ENCODE data around the gene NRG2. TPM values are rescaled to one million over a fixed set of nuclear protein-coding genes. Genes with fewer than 3 reads are reported as not detected.

NRG2 gene
- total RNA-seq, 1 experiment from 2014 or later = not detected

DNA sequence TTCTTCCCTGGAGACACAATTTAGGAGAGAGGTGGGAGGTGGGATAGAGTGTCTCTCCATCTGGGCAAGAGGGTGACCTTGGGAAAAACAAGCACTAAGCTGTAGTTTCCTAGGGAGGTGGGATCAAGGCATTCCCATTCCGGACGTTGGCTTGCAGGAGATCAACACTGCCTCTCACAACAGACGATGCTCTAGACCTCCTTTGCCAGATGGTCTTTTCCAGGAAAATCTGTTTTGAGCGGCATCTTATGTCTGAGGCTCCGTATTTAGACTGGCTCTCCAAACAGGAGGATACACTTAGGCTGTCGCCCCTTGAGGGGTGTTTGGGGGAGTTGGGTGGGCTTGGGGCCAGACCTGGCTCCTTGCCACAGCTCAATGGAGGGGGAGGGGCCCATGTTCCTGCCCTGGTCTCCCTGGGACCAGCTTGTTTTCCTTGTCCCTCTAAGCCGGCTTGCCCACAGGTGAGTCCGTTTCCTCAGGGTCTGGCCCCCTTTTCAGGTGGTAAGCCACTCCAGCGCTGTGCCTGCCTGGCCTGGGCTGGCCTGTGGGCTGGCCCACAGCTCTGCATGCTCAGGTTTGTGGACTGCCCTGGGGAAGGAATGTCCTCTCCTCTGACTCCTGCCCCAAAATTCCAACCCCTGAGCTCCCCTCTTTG lies 245.1 kb downstream of the NRG2 start:
- H3K27me3 ChIP-seq (replicated peaks; ENCODE audit: insufficient read depth, low read depth, low read length, poor library complexity) = peaks cover 78% of the 10 kb centered on the region
- no TSS peak for BruUV-seq (replicated peaks)
- CTCF ChIA-PET = interaction anchor here (1.3 kb wide), 1 partner anchor 11 kb away, joined by 3 read pairs; no protein-coding TSS in a partner anchor

DNA sequence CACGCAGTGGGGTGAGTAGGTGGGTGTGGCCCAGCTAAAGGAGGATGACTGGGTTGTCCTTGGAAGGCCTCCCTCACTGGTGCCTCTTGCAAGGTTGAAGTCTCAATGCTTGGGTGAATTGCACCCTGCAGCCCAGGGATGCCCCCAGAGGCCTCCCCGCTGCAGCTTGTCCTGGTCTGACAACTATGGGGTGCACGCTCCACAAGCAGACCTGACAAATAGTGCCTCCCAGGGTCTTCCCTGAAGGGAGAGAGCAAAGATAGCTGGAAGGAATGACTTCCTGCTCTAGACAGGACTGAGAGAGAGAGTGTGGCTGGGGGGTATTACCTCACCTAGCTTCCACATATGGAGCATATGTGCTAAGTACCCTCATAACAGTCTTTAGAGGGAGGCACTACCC lies 245.8 kb downstream of the NRG2 start:
- BruUV-seq (replicated peaks) = no TSS peak
- intact Hi-C loops (cut with micrococcal nuclease; ENCODE audit: unreplicated experiment) = no loop called here
- ChIA-PET CTCF (interaction anchor here (0.6 to 1.3 kb wide), 3 partner anchors 10 to 1698 kb away, joined by 3 to 9 read pairs (median 3); no protein-coding TSS in a partner anchor), POLR2A (ENCODE audit: low non-redundant PET) (no interaction called here)
- Histone ChIP-seq H3K27ac (ENCODE audit: low read depth, low read length, poor library complexity, severe bottlenecking) (no peak overlapping the region), H3K27me3 (replicated peaks; ENCODE audit: insufficient read depth, low read depth, low read length, poor library complexity) (peaks cover 73% of the 10 kb centered on the region), H3K36me3 (ENCODE audit: insufficient read depth, low read length, poor library complexity, severe bottlenecking) (no peaks in the 10 kb centered on the region), H3K9me3 (ENCODE audit: low read depth, low read length, poor library complexity, severe bottlenecking) (no peaks in the 10 kb centered on the region), H3K4me3 (ENCODE audit: low read depth, low read length, poor library complexity, severe bottlenecking) (no peak overlapping the region), H3K4me1 (ENCODE audit: insufficient read depth, low read length, poor library complexity, severe bottlenecking) (peaks cover 6% of the 10 kb centered on the region)
- DNase-seq (ENCODE audit: low spot score) = no peak
- TF ChIP-seq, protein P1, sequence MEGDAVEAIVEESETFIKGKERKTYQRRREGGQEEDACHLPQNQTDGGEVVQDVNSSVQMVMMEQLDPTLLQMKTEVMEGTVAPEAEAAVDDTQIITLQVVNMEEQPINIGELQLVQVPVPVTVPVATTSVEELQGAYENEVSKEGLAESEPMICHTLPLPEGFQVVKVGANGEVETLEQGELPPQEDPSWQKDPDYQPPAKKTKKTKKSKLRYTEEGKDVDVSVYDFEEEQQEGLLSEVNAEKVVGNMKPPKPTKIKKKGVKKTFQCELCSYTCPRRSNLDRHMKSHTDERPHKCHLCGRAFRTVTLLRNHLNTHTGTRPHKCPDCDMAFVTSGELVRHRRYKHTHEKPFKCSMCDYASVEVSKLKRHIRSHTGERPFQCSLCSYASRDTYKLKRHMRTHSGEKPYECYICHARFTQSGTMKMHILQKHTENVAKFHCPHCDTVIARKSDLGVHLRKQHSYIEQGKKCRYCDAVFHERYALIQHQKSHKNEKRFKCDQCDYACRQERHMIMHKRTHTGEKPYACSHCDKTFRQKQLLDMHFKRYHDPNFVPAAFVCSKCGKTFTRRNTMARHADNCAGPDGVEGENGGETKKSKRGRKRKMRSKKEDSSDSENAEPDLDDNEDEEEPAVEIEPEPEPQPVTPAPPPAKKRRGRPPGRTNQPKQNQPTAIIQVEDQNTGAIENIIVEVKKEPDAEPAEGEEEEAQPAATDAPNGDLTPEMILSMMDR (conservative IDR thresholded peaks at IDR 0.05; ENCODE audit: low read depth, low read length) = no peak
- TF ChIP-seq EZH2 (IDR thresholded peaks at IDR 0.05; ENCODE audit: borderline replicate concordance, low read depth, low read length, poor library complexity, severe bottlenecking) = no peak

More for the DNA sequence above, 245.1 kb downstream of the NRG2 start:
- TF ChIP-seq EZH2 (IDR thresholded peaks at IDR 0.05; ENCODE audit: borderline replicate concordance, low read depth, low read length, poor library complexity, severe bottlenecking) = no peak
- TF ChIP-seq, protein P1 (conservative IDR thresholded peaks at IDR 0.05; ENCODE audit: low read depth, low read length) = no peak
- Histone ChIP-seq H3K27ac (ENCODE audit: low read depth, low read length, poor library complexity, severe bottlenecking) (no peak overlapping the region), H3K9me3 (ENCODE audit: low read depth, low read length, poor library complexity, severe bottlenecking) (no peaks in the 10 kb centered on the region), H3K4me1 (ENCODE audit: insufficient read depth, low read length, poor library complexity, severe bottlenecking) (peaks cover 6% of the 10 kb centered on the region), H3K4me3 (ENCODE audit: low read depth, low read length, poor library complexity, severe bottlenecking) (no peak overlapping the region), H3K36me3 (ENCODE audit: insufficient read depth, low read length, poor library complexity, severe bottlenecking) (no peaks in the 10 kb centered on the region)
- intact Hi-C loops (cut with micrococcal nuclease; ENCODE audit: unreplicated experiment) = no loop called here
- POLR2A ChIA-PET (ENCODE audit: low non-redundant PET) = no interaction called here
- DNase-seq (ENCODE audit: low spot score) = no peak

Other genes with a start within 250 kb of the NRG2 start
- gene PSD2, start 247.5 kb downstream of the NRG2 start, total RNA-seq (2021) = 0.26 and 0.70 TPM in 2 replicates
- gene PURA, start 70.8 kb upstream of the NRG2 start, total RNA-seq (2021) = 9.5 and 12.3 TPM in 2 replicates
- 2.5 and 2.7 TPM in 2 replicates for gene IGIP, start 82.6 kb upstream of the NRG2 start, total RNA-seq (2021)
- 33.3 and 35.5 TPM in 2 replicates for gene CYSTM1, start 131.9 kb upstream of the NRG2 start, total RNA-seq (2021)